C4-2B (cell line): ENCODE data around the gene SLC1A2.

Experiments
- H3K27ac ChIP-seq: fragments of 450-650 bp; 2 replicates; pipeline ENCODE4 v1.5.1; 2017
- CTCF ChIP-seq: fragments of 450-650 bp; conservative IDR thresholded peaks from 2 replicates; pipeline ENCODE4 v1.5.1; 2017; ENCODE audit warnings: mild to moderate bottlenecking
- ZFX ChIP-seq: fragments of 450-650 bp; IDR thresholded peaks from 2 replicates; pipeline ENCODE4 v1.6.1; 2017

The SLC1A2 gene

GRCh38 chr11:35318309-35318708 is 101.0 kb downstream of the SLC1A2 start:
- H3K27ac ChIP-seq = no peak overlapping the region
- TF ChIP-seq ZFX = no peak
- no peak for TF ChIP-seq CTCF

- H3K27ac ChIP-seq = no peak overlapping the region
- no peak for TF ChIP-seq CTCF
- no peak for TF ChIP-seq ZFX
These were observed 102.1 kb downstream of the SLC1A2 start for GRCh38 chr11:35317253-35317652.

DNA sequence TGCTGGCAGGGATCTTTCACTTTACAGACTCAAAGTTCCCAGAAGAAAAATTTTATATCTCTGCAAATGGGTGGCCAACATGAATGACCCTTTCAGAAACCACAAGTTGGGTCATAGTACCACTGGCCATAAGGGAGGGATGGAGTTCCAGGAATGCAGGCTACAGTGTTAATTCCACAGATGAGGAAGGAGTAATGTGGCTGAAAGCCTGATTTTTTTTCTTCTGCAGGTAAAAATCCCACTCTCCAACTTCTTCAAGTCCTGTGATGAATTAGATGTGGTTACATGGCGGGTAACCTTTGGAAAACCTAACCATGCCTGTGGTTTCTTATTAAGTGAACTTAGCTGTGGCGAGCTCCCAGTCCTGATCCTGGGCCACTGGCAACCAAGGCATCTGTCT is 103.2 kb downstream of the SLC1A2 start:
- TF ChIP-seq CTCF (no peak), ZFX (no peak)
- H3K27ac ChIP-seq = no peak overlapping the region

- H3K27ac ChIP-seq = no peak overlapping the region
- TF ChIP-seq CTCF = no peak
- TF ChIP-seq ZFX = no peak
These were observed 105.6 kb downstream of the SLC1A2 start for GRCh38 chr11:35313760-35314153.

- no peak overlapping the region for H3K27ac ChIP-seq
- TF ChIP-seq ZFX (no peak), CTCF (no peak)
These were observed 106.1 kb downstream of the SLC1A2 start for GRCh38 chr11:35313066-35313759.

DNA sequence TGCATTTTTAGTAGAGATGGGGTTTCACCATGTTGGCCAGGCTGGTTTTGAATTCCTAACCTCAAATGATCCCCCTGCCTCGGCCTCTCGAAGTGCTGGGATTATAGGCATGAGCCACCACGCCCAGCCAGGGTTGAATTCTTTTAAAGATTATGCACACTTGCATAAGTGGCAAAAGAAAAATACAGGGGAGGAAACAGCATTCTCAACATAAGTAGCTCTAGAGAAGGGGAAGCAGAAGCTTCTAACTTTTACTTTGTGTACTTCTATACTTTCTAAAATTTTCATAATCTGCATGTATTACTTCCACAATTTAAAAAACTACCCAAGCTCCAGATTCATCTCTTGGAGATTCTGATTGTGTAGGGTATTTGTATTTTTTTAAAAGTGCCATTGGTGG is 108.0 kb downstream of the SLC1A2 start:
- H3K27ac ChIP-seq = no peak overlapping the region
- TF ChIP-seq ZFX (no peak), CTCF (no peak)

DNA sequence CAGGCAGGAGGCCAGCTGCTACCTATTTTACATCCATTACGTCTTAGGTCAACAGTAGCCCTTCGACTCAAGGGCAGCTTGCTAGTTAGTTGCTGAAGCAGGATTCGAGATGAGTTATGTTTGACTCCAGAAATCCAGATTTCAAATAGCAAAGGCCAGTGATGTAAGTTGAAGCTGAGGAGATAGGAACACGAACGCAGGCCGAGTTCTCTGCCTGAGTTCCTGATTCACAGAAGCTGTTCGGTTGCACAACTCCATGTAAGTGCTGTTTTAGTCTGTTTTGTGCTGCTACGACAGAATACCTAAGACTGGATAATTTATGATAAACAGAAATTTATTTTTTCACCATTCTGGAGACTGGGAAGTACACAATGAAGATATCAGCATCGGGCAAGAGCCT is 111.2 kb downstream of the SLC1A2 start:
- H3K27ac ChIP-seq = no peak overlapping the region
- TF ChIP-seq CTCF = no peak
- TF ChIP-seq ZFX = no peak
